Ureter (tissue), 1 donor: ENCODE measurements around the gene TMTC1. TPM values are rescaled to one million over a fixed set of nuclear protein-coding genes. Genes with fewer than 3 reads are reported as not detected.

Experiments used
- DNase-seq: peaks from one replicate; pipeline ENCODE4 v3.0.0-alpha.2; 2020; ENCODE audit warnings: low spot score
- total RNA-seq: library from RNA; stranded (reverse); gene quantifications from one replicate; pipeline ENCODE4 v1.2.4, GENCODE V29; 2023
- donor health status: DM: yes; HTN: yes; CAD: no.

The TMTC1 gene
- total RNA-seq, 1 donor from 2014 or later: 48.3 TPM

DNA sequence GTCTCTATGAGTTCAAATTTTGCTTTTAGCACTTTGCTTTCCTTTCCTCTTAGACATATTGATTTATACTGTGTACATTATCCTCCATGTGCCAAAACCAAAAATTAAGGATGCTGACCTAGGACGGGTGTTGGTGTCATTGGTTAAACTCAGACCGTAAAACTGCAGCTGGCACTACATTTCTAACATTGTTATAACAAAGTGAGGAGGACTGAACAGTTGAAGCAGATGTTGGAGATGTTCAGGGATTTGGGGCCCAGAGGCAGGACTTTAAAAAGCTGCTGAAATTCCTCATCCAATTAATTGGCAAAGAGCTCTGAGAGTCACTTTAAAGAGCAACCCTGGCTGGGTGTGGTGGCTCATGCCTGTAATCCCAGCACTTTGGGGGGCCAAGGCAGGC is 72.4 kb downstream of the TMTC1 start:
- no peak for DNase-seq

DNA sequence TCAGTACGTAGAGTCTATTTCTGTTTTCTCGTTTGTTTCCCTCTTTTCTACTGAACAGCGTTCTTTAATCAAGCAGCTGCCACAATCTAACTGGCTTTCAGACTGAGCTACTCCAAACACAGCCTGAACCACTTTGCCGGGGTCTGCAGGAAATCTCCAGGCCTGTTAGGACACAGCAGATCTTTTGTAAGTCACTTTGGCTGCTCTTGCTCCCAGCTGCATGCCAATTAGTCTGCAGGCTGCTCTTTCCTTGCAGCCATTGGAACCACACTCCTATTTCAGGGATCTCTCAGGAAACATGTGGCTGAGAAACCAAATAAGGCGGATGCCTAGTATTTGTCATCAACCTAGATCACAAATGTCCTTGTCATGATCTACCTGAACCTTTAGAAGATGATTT is 73.6 kb downstream of the TMTC1 start:
- no peak for DNase-seq

DNA sequence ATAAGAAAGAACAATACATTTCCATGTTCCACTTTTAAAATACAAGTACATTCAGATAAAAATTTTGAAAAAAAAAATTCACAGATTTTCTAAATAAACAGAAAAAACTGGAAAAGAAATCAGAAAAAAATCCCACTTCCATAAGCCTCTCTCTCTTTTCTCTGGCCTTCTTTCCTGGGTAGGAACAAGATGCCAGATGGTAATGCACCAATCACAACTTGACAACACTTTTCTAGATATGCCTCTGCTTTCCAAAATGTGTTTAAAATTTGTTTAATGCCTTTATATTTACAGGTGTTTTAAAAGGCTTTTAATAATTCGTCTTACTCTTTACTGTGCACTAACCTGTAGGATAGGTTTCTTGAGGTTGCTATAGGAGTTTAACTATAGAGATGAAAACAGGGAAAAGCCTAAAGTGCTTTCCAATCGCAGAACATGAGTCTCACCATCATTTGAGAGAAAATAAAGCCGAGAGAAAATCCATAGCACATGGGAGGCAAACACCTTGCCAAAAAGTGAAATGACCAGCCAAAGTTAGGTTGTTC is 74.2 kb downstream of the TMTC1 start:
- DNase-seq: no peak

DNA sequence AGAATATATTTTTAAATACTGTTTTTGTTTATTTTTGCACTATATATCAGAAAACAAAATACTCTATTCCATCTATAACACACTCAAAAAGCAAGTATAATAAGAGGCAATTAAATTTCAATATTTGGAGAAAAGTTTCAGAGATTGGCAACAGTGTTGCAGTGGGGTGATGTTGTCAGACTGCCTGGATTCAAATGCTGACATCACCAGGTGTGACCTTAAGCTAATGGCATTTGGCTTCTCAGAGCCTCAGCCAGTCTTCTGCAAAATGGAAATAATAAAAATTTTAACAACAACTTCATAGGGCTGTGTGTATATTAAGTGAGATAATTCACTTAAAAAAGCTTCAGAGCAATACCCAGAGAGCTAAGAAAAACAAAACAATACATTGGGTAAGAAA is 74.7 kb downstream of the TMTC1 start:
- DNase-seq: no peak

DNA sequence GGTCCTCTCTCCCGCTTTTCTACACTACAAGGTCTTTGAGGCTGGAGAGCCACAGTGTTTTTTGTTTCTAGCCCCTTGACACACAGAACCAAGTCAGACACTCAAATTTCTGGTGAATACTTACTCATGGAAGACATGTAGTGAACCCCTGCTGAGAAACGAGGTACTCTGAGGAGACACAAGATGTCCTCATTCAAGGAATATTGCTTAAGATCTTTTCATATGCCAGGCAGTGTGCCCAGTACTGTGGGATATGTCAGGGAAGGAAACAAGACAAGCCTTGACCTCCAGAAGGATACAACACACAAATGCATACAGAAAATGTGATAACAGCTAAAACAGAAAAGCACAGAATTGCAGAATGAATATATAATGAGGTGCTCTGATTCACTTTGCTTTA is 75.9 kb downstream of the TMTC1 start:
- DNase-seq: no peak

DNA sequence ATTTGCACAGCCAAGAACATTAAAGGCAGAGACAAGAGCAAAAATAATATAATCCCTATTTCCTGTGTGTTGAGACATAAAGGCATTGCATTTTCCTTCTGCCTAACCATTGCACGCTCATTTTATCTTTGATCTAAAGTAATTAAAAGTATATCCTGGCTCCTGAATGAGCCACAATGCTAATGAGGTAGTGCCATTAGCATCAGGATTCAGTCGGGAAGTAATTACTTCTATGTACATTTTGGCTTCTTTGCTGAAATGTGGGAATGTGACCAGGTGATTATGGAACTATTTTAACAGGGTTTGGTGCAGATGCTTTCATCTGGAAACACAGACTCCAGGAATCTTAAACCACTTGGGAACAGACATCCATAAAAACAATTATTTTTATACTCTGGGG is 77.4 kb downstream of the TMTC1 start:
- no peak for DNase-seq

DNA sequence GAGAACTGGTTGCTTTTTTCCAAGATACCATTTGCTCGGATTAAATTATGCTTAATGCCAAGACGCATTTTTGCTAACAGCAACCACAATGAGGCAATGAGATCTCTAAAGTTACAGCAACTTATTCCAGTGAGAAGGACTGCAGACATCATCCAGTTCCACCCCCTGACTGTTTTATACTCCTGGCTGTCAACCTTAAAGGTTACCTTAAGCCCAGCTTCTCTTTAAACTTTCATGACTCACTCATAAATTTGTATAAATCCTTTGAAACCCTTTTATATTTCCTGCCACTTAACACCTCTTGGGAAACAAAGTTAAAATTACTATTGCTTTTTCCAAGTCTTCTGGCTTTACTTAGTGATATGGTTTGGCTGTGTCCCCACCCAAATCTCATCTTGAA is 80.2 kb downstream of the TMTC1 start:
- no peak for DNase-seq

DNA sequence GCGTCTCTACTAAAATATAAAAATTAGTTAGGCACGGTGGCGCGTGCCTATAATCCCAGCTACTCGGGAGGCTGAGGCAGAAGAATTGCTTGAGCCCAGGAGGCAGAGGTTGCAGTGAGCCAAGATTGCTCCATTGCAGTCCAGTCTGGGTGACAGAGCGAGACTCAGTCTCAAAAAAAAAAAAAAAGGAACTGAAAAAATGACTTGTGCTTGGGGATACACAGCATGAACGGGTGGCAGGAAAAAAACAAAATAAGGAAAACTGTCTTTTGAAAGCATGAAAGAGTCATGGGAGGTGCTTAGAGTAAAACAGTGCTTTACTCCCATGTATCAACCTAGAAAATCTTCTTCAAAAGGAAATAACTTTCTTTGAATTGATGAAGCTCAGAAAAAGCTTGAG is 80.8 kb downstream of the TMTC1 start:
- DNase-seq: no peak

DNA sequence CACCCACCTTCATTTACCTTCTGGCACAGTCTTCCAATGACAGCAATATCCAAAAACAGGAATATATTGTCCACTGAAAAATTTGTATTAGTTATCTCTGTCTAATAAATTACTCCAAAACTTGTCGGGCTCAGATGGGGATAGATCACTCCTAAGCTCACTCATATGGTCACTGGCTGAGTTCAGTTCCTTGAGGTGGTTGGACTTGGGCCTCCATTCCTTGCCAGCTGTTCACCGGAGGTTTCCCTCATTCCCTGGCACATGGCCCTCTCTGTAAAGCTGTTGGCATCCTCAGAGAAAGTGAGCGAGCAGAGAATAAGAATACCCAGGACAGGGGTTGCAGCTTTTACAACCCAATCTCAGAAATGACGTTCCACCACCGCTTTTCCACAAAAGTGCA is 81.5 kb downstream of the TMTC1 start:
- no peak for DNase-seq

DNA sequence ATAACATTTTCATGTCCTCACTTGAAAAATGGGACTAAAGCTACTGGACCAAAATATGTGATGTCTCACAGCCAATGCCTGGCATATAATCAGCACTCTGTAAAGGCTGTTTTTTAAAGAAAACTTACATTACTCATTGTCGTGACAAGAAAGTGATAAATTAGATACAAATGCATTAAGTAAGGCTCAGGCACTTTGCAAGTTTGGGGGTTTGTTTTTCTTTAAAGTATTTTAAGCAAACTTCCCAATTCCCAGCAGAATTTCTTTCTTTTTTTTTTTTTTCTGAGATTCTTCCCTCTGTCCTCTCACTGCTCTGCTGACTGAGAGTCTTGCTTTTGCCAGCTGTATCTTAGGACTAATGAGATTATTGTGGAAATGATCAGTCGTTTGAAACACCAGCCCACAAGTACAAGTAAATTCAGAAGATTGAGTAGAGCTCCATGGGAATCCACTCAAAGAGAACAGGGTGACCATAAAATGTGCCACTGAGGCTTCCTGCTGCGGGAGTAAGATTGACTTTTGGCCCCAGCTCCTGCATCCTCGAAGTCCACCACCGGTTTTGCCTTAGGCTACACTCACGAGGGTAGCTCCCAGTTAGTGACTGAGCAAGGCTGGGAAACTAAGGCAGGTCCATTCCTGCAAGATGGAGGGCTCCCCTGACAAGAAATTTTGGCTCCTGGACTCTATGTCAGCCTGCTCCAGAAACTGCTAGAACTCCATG is 82.8 kb downstream of the TMTC1 start:
- DNase-seq: no peak

DNA sequence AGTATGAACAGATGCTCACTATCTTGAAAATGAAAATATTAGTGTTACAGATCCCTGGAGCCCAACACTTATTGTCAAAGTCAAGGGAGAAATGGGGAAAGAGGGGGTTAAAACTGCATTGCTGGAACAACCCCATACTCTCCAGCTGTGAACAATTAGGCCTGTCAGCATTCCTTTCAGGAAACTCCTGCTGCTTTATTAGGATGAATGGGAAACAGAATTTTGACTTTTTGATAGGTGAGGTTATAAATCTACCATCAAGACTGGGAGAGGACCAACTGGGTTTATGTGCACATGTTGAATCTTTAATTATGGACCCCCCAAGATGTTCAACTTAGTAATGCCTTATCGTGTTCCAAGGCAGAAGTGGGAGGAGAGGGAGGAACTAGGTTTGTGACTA is 85.0 kb downstream of the TMTC1 start:
- DNase-seq: no peak

DNA sequence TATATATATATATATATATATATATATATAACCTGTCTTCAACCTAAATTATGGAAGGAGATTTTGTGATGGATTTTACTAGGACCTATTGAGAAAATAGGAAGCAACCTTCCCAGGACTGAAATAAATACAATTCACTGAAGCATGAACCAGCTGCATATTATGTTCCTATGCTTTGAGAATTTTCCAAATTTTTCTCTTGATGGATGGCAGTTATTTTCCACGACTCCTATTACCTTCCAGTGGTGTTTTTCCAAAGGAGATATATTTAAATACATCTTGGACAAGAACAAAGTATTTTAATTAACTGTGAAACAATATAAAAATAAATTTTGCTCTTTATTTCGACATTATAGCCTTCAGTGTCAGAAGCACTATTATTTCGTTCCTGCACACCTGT is 87.9 kb downstream of the TMTC1 start:
- no peak for DNase-seq

DNA sequence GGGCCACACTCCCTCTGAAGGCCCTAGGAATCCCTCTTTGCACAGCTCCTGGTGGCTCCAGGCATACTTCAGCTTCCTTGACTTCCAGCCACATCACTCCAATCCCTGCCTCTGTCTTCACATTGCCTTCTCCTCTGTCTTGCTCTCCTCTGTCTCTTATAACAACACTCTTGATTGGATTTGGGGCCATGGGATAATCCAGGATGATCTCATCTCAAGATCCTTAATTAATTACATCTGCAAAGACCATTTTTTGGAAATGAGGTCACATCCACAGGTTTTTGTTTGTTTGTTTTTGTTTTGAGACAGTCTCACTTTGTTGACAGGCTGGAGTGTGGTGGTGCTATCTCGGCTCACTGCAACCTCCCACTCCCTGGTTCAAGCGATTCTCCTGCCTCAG is 88.7 kb downstream of the TMTC1 start:
- no peak for DNase-seq

DNA sequence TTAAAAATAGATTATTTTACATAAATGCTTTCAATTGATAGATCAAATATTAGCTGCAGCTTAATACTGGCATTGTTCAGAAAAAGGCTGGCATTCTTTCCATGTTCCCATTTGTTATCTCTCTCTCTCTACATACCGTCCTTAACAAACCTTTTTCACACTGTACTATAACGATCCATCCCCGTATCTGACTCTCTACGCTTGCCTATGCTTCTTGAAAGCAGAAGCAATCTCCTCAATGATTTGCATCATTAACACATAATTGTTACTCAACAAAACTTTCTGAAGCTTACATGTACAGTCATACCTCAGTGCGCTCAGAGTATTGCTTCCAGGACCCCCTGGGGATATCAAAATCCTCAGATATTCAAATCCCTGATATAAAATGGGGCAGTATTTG is 89.7 kb downstream of the TMTC1 start:
- no peak for DNase-seq

DNA sequence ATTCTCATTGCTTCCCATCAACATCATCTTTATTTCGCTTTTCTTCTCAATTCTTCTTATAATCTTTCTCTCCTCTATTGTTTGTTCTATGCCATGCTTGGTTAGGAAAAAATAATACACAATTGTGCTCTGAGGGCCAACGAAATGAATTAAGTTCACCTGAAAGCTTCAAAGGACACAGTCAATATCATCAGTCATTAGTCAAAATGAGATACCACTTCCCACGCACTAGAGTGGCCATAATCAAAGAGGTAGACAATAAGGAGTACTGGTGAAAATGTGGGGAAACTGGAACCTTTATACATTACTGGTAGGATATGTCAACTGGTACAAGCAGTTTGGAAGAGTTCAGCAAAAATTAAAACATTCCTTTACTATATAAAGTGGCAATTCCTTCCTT is 91.5 kb downstream of the TMTC1 start:
- DNase-seq: no peak

DNA sequence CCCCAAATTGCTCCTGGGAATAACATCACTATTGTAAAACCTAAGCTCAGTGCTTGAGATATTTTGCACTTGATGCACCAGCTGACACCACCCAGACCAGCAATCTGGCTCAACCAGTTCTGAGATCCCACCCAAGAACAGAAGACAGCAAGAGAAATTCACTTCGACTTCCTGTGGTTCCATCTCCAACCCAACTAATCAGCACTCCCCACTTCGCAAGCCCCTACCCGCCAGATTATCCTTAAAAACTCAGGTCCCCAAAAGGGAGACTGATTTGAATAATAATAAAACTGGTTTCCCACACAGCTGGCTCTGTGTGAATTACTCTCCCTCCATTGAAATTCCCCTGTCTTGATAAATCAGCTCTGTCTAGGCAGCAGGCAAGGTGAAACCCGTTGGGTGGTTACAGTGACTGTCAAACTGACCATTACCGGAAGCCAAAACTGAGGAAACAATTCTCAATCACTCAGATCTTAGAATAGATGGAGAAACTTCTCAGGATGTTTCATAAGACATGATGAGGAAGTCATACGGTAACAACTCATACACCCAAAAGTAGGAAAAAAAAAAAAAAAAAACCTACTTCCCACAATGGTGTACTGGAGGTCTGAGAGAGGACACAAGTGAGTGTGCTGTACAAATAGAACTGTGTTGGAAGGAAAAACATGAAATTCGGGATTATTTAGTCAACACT is 92.4 kb downstream of the TMTC1 start:
- no peak for DNase-seq

DNA sequence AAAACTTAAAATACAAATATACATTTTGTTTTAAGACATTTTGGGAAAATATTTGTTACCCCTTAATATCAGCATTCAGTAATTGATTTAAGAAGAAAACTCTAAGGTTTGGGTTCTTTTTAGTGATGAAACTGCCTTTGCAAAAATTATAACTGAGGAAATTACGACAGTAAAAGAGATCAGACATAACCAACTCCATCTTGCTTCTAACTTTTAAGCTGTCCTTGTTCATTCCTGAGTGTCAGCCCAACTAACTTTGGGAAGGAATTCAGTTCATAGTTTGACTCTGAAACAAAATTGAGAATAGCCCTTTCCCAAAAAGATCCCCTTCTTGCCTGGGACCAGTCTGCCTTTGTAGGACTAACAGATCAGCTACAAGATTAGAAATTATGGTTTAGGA is 93.0 kb downstream of the TMTC1 start:
- no peak for DNase-seq

DNA sequence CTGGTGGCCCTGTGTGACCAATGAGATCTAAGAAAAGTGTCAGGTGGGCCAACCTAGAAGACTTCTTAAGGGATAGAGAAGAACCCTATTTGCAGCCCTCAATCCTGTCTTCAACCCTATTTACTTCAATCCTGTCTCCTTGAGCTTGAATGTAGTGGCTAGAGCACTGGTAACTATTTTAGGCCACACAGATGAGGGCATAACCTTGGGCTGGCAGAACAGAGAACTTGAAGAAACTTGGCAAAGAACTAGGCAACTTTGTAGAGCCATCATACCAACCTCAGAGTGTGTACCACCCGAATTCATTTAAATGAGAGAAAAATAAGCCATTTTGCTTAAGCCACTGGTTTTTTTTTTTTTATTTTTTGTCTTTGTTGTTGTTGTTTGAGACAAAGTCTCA is 94.8 kb downstream of the TMTC1 start:
- no peak for DNase-seq

DNA sequence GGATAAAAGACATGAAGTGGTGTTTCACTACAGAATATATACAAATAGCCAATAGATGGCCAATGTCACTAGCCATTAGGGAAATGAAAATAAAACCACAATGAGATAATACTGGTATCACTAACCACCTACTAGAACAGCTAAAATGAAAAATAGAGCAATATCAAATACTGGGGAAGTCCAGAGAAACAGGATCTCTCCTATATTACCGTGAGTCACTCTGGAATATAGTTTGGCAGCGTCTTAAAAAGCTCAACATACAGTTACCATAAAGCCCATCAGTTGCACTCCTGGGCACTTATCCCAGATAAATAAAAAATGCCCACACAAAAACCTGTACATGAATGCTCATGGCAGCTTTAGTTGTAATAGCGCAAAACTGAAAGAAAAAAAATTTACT is 101.7 kb downstream of the TMTC1 start:
- DNase-seq: no peak

DNA sequence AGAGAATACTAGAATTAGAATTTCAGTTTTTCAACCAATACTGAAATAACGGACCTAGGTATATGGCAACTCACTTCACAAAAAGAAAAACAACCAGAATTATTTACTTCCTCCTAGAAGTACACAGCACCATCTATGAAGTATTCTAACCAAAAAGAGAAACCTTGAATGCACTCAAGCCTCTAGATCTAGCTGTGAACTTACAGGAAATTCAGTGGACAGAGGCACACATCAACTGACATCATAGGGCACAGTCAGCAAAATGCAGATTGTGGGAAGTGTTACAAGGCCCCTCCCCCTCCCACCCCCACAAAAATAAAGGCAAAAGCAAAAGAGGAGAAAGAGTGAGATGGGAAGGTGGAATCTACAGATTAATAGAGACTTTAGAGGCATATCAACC is 102.4 kb downstream of the TMTC1 start:
- DNase-seq: no peak

DNA sequence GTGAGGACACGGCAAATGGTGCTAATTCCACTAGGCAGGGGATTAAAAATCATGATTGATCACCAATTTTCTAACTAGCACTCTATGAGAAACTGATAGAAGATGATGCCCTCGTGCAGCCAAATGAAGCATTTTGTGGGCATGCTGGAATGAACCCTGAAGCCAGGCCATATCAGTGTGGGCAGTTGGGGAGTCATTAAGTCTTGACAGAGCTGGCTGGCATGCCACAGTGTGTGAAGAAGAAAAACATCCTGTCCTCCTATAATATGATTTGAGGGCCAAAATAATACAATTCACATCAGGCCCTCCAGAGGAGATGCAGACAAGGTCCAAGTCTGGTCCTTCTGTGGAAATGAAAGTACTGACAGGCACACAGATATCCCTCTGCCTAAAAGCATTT is 107.1 kb downstream of the TMTC1 start:
- DNase-seq: no peak

DNA sequence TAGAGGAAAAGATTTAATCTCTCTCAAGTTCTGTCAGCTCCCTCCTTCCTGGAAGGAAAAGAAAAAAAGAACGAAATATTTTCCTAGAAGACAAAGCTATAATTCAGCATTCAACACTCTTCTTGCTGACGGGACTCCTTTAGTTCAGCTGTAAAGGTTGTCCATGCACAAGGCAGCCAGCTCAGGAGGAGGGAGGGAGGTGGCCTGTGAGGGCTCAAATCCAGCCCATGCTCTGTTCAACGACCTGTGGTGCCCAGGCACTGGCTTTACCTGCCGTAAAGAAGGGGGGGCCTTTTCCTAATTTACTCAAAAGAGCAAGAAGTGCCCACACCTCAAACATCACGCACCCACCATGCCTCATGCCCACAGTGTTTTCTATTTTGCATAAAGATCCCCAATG is 109.3 kb downstream of the TMTC1 start:
- DNase-seq: no peak

DNA sequence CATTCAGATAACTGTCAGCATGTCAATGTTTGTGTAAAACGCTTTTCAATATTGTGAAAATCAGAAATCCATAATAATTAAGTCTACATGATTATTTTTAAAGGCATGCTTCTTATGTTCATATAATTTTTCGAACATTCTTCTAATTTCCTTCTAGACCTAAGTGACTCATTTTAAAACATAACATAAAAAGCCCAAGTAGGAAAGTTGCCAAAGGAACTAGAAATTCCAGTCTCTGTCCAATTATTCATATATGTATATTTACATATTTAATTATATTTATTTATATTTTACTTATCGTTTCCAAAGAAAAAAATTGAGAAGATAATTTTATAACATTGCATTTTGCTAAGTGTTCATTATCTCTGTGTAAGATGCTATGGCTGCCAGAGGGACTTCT is 110.4 kb downstream of the TMTC1 start:
- DNase-seq: no peak

DNA sequence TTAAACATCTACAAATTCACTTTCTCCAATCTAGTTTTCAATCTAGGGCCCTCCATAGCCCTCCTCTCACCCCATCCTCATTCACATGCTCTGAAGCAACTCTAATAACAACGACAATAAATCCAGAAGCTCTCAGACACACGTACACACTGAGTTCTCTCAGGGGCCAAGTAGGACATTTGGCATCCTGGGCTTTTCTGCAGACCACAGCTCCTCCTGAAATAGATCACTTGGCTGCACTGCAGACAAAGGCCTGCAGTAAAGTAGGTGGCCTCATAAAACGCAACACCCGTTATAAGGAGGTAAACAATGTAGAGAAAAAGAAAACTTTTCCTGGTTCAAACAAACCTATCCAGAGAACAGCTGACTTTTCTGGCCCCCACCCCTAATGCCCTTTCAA is 111.2 kb downstream of the TMTC1 start:
- no peak for DNase-seq
